GM12892 (cell line): ENCODE data around the gene CAP2.

Experiments
- POLR2A ChIP-seq: IDR thresholded peaks from 2 replicates; pipeline ENCODE4 v1.6.1; 2011; ENCODE audit warnings: low read depth, low read length, control low read depth
- POLR2AphosphoS5 ChIP-seq: IDR thresholded peaks from 2 replicates; pipeline ENCODE4 v1.6.1; 2011; ENCODE audit warnings: low read depth, low read length, control low read depth

- no peak for TF ChIP-seq POLR2A
- TF ChIP-seq POLR2AphosphoS5, result no peak
These were observed 32.8 kb upstream of the CAP2 start for GRCh38 chr6:17360564-17360963.
